GM18498 (cell line): ENCODE results near the gene STARD8.

ENCODE experiments used
- ATAC-seq: cut with Tn5 transposase; IDR thresholded peaks from one replicate; pipeline ENCODE4 v1.9.1; 2021; ENCODE audit warnings: mild to moderate bottlenecking, moderate library complexity; ENCODE audit not compliant: unreplicated experiment

Gene STARD8

DNA sequence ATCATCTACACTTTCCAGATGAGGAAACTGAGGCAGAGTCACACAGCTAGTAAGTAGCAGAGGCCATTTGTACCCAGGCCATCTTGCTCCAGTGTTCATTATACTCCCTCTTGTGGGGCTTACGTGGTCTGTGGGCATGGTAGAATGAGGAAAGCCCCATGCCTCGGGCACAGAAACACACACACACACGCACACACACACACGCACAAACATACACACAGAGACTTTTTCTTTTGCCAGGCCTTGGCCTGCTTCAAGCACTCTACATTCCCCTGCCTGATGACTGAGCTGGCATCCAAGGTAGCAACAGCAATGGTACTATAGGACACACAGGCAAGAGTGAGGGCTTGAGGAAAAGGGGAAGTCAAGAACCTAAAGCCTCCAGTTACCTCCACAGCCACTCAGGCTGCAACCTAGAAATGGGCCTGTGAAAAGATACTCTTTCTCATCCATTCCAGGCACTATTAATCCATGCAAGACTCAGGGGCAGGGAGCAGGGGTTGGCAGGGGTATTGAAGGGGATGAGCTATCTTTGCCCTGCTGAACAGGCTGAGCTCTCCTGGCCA lies 43.6 kb downstream of the STARD8 start:
- ATAC-seq: no peak

DNA sequence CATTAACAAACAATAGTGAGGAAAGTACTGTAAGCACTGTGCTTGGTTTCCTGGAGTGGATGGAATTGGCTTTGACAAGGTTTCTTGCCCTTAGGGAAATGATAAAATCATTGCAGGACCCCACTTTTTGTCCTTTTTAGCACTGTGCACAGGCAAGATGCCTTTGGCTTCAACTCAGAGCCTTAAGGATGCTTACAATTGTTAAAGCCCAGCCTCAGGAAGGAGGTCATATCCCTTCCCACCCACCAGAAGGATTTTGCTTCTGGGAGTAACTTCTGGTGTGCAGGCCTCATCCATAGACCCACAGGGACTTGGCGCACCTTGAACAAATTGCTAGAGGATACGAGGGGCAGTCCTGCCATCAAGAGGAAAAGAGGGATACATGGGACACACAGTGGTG lies 44.5 kb downstream of the STARD8 start:
- ATAC-seq: no peak

DNA sequence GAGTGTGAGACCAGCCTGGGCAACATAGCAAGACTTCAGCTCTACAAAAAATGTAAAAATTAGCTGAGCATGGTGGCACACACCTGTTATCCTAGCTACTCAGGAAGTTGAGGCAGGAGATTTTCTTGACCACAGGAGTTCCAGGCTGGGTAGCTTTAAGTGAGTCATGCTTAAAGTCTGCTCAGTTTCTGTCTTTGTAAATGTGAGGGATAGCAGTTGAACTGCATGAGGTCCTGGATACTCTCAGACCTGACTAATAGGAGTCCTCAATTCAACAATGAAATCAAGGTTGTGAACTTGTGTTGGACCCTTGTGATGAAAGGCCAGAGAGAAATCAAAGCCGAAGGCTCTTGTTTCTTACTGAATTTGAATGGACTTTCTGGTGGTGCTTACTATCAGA lies 45.2 kb downstream of the STARD8 start:
- no peak for ATAC-seq

DNA sequence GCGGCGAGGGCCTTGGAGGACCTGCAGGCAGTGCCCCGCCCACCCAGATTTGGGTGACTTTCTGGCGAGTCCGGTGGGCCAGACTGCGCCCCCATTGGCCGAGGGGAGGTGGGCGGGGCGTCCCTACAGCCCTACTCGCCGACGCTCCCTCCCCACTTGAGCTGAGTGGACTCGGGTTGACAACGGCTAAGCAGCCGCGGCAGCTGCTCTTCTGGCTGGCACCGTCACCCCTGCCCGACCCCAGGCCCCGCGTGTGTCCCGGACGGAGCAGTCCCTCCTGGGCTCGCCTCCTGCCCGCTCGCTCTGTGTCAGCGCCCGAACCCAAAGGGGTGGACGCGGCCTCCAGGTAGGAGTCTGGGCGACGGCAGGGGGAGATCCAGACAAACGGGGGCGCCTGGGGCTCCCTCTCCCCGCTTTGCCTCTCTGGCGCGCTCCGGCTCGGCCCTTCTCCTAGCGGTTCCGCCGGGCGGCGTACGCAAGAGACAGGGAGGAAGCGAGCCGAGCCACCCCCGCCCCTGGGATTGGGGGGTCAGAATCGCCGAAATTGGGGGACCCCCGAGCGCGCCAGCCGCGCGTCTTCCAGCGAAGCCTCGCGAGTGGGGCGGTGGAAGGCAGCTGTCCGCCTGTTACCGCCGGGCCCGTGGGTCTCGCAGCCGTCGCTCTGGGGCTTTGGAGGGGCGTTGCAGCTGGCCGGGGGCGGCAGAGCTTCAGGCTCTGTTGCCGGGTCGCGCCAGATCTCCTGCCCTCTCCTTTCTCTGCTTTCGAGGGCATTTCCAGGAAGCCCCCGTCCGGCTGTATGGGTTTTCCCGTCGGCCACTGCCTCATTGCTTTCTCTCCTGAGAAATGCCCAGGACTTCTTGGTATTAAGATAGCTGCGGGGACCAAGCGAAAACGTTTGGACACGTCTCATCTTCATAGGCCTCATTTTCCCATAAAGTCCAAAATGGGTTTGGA lies 46.3 kb downstream of the STARD8 start:
- peak; percentile 57 for ATAC-seq

DNA sequence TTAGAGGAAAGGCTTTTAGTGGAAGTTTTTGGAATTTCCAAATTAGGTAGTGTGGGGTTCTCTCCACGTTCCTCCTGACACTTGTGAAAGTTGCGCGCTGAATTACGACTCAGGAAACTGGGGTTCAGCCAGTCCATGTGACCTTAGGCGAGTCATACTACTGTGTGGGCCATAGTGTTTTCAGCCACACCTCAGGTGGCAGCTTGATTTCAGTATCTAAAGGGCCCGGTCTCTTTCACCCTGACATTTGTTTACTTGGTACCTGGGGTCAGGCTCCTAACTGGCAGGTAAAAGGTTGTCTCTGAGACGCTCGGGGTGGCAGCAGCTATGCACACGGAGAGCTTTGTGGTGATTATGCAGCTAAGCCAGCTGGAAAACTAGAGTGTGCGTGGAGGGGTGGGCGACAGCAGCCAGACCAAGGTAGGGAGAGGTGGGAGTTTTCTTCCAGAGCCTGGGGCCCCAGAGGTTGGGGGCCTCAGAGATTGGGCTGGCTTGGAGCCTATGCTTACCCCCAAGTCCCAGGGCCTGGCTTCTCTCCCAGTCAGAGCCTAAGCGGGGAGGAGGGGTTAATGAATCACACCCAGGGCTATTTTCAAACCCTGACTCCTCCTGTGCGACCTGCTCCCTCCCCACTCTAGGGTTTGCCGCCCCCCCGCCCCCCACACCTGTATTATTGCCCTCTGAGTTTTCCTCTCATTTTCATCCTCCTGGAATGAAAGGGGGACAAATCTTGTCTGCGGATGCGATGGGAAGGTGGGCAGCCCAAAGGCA lies 47.2 kb downstream of the STARD8 start:
- peak; percentile 41 for ATAC-seq

DNA sequence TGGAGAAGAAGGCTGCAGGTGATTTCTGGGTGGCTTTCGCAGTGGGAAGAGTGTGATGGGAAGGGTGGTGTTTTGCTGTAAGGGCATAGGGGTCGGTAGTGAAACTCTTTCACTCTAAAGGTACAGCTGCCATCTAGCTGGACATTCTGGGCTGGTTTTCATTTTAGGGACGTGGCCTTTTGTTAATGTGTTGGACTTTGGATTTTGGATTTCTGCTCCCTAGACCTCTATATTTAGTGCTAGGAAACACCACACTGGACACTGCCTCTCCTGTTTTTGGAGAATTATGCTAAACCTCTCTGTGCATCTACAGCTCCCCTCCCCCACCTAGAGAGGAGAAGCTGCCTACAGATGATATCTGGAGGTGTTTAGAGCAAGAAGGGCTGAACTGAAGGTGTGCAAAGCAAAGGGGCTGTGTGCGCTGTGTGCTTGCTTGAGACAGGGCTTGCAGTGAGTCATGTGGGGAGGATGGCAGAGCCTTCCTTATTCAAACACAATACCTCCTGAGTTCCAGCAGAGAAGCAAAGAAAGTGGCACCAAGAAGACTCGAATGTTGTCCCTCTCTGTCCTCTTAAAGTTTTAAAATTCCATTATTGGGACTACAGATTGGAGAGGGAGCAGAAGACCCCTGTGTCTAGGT lies 47.9 kb downstream of the STARD8 start:
- ATAC-seq: no peak

DNA sequence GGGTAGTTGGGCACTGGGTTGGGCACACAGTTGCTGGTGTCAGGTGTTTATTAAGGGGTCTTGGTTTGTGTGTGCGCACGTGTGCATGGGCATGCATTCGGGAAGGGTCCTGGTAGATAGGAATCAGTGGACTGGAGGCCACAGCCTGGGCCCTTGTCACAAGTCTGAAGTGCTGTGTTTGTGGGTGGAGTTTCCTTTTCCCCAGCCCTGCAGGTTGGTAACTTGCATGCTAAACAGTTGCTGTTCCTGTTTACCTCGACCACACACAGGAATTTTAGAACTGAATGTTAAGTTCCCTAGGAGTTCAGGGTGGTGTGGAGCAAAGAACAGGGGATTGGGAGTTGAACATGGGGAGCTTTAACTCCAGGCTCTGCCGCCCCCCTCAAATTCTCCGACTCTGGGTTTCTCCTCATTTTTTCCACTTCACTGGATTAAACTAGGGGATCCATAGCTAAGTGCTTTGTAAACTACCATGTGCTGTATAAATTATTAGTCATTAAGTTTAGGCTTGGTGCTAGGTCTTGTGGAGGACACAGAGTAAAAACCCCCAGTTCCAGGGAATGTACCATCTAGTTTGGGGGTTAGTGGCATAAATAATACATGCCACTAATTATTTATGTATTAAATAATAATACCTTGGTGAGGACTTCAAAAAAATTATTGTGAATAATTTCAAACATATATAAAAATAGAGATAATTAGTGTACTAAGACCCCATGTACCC lies 49.0 kb downstream of the STARD8 start:
- ATAC-seq: no peak

DNA sequence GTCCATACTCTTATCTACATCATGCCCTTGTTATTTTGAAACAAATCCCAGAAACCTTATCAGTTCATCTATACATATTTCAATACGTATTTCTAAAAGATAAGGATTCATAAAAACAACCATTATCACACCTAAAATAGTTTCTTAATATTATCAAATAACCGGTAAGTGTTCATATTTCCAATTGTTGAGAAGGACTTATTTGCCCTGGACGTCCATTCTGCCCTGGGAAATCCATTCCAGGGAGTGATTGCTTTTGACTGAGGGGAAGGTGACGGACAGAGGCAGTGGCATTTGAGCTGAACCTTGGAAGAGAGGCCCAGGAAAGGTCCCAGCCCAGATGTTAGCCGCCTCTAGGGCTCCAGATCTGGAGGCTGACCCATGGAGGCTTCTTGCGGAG lies 49.6 kb downstream of the STARD8 start:
- no peak for ATAC-seq

DNA sequence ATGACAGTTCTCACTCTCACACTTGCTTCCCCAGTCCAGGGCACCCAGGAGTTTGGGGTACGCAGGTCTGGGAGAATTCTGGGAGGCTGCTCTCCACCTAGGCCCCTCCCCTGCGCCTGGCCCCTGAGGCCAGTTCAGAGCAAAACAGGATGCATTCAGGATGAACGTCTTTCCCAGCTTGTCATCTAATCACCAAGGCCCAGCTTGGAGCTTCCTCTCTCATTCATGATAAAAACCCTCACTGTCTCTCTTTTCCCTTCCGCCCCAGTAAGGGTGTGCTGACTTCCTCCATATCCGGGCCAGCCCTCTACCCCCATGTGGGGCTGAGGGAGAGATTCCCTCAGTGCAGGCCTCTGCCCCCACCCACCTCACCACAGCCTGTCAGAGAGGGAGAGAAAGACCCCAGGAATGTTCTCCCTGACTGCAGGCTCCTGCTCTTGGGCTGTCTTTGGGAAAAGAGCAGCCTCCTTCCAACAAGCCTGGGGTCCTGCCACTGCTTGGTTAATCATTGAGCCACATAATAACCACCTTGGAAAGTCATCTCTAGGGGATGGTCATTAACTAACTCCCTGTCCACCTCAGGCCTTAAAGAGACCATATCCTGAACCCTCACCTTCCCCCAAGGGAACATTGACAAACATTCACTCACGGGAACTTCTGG lies 50.1 kb downstream of the STARD8 start:
- ATAC-seq: no peak

DNA sequence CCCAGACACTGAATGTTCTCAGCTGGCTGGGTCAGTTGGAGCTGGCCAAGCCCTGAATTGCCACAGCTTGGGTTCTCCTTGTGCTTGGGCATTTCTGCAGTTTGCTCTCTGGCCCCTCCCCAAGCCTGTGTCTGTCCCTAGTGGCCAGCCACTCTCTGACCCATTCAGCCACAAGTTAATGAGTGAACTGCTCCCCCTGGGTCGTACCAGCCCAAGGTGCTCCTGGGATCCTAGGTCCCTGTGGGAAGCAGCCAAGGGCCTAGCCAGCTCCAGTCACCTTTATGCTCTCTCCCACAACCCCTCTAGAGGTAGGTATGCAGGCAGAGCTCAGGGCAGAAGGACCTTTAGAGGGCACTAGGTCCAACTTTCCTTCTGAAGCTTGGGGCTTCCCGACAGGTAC lies 51.5 kb downstream of the STARD8 start:
- ATAC-seq: no peak

DNA sequence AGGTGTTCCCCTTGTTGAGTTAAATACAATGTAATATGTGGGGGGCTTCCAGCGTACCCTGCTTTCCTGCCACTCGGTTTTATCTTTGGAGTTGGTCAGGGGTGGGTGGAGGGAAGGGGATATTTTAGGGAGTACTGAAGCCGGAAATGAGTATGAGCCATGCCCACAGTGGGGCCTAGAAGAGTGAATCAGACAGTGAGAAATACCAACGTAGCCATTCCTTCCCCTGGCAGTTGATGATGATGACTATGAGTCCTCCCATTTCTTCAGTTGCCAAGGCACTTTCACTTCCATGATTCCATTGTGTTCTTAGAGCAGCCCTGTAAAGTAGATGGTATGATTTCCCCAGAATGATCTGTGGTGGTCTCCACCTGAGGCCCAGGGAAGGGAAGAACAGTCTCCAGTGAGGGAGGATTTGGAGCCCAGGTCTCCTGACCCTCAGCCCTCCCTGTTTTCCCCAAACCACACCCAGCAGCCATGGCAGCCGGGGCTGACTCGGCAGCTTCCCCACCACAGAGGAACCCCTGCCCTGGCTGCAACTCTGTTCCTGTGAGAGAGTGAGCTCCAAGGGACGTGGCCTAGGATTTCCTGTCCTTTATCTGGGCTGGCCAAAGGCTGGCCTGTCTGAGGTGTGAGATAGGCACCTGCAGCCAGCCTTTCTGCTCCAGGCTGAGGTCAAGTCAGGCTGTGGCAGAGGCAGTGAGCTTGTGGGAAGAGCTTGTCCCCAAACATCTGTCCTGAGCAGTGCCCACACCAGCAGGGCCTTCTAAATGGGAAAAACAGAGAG lies 52.7 kb downstream of the STARD8 start:
- no peak for ATAC-seq

DNA sequence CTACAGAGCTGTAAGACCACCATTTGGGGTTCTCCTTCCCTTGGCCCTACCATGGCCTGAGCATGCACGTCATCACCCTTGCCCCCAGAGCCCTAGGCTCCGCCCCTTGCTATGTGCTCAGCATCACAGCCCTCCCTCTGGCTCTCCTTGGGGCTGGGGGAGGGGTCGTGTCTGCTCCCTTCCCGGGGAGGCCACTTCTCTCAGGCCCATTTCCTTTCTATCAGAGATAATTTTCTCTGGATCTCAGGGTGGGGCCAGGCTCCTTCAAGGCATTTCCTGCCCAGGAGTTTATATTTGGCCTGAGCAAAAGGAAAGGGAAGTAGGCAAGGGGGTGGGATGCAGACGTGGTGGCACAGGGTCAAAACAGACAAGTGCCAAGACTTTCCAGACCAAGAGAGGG lies 55.9 kb downstream of the STARD8 start:
- ATAC-seq: no peak

DNA sequence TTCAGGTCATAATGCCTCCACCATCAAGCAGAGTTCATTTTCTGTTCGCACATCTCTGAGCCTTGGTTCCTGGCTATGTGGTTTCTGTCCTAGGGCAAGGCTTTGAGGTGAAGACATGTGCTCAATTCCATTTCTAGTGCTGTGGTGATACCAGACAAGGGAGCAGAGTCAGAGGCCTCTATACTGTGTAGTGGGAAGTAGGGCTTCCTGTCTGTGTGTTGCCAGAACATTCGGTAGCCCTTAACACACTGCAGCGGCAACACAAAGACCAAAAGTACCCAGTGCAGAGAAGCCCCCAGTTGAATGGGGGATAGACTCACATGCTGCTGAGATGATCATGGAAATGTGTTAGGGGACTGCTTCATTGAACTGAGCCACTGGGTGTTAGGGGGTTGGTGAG lies 56.4 kb downstream of the STARD8 start:
- ATAC-seq: no peak

DNA sequence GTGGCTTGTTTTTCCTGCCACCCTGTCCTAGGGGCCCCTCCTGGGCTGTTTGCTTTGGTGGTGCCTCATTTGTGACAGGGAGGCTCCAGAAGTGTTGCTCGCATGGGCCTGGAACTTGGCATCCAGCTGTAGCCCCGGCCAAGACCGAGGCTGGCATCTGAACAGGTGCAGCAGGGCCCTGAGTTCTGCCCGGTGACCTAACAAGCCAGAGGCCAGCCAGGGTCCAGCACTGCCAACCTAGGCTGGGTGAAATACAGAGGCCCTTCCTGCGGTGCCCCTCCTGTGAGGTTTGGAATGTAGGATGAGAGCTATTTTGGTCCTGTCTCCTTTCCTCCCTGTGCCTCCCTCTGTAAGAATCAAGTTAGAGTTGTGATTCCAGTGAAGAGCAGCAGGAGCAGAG lies 58.5 kb downstream of the STARD8 start:
- no peak for ATAC-seq

DNA sequence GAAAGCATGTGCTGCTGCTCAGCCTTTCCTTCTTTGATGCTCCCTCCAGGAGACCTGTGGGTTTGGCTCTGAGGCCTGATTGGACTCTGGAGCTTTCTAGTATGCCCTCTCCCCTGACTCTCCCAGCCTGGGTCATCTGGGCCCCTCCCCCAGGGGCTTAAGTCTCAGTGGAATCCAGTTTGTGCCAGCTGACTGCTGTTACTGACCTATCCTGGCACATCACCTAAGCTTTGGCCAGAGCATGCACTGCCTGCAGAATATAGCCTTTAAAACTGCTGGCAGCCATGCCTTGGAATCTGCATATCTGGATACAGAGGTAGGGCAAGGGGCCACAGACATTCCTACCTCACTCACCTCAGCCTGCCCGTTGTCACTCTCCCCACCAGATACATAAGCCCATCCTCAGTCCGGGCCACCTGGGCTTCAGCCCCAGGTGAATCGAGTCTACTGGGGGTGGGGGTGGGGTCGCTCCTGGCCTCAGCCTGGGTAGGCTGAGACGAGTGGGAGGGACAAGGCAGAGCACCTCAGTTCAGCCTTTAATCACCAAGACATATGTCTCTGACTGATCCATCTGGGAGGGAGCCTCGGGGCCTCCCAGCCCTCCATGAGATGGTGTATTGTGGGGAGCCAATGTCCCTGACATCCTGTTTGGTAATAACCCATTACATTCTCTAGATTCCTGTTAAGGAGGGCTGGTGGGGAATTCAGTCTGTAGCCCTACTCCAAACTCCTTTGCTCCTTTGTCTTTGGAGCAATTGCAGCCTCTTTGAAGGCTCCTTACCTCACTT lies 61.2 kb downstream of the STARD8 start:
- no peak for ATAC-seq

DNA sequence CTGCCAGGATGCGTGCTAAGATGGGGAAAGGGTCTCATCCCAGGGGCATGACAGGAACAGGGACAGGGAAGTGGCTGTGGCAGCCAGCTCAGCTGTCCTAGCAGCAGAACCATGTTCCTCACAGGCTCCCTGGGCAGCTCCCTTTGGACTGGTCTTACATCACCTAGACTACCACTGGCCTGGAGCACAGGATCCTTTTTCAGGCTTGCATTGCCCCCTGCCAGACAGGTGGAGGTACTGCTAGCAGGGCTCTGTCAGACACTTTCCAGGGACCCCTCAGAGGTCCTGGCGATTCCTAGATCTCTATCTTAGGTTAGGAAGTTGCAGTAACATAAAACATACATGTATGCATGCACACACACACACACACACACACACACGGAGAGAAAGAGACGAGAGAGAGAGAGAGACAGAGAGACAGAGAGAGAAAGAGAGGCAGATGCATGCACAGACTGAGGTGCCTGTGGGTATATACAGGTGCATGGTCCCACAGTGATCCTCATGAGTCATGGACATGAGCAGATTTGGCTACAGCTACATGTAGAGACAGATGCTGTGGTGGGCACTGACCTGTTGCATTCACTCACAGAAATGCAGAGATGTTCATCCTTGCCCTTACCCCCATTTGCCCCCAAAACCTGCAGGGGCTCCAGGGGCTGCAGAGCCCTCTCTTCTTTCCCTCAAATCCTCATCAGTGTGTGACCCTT lies 63.6 kb downstream of the STARD8 start:
- ATAC-seq: no peak

DNA sequence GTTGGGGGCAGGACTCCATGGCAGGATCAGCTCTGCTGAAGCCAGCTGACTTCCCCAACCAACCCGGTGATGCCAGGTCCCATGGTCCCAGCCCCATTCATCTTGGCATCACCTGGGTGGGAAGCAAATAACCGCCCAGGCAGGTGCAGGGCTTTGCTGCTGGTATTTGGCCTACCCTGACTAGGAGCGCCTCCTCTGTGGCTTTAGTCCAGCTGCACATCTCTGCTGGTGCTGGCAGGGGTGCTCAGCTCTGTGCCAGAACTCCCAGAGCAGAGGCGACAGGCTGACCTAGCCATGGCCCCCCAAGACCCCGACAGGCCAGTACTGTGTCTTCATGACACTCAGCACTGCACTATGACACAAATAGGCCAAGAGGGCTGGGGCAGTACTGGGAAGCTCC lies 64.4 kb downstream of the STARD8 start:
- ATAC-seq: no peak

DNA sequence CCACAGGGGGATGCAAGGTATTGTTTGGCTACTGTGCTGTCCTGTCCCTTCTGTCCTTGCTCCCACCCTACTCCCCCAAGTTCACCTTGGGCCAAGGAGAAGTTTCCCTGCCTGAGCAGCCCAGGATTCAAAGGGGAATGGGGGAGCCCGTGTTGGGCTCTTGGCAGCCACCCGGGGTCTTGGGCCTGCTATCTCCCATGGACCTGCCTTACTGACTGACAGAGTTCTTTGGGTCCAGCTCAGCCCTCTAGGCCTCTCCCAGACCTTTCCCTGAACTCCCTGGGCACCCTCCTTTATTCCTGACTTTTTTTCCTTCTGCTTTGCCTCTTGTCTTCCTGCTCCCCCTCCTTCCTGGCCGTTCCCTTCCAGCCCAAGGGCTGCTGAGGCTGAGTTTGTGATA lies 67.4 kb downstream of the STARD8 start:
- ATAC-seq: no peak
